Subcutaneous adipose tissue (tissue), 4 donors: ENCODE measurements around the gene GPR33. TPM values are rescaled to one million over a fixed set of nuclear protein-coding genes. Genes with fewer than 3 reads are reported as not detected.

Experiments
- CTCF ChIP-seq: fragments of 450-650 bp; IDR thresholded peaks from one replicate; pipeline ENCODE4 v1.5.1; 2016; ENCODE audit warnings: low read depth, mild to moderate bottlenecking, control low read depth, antibody characterized with exemption, moderate library complexity
- total RNA-seq, 4 donors: library from RNA; depleted of rRNA; stranded (reverse); fragments of >200 nt; gene quantifications; one replicate each; pipeline ENCODE4 v1.1.0, GENCODE V29; 2016

GPR33 gene
- total RNA-seq, 4 donors from 2014 or later: not detected

GRCh38 chr14:31510222-31510621 is 22.4 kb upstream of the GPR33 start:
- TF ChIP-seq CTCF: no peak

- no peak for TF ChIP-seq CTCF
Measured at GRCh38 chr14:31508135-31508534, 20.3 kb upstream of the GPR33 start.

- TF ChIP-seq CTCF: no peak
Measured at GRCh38 chr14:31505411-31505810, 17.6 kb upstream of the GPR33 start.

GRCh38 chr14:31501870-31502269 is 14.0 kb upstream of the GPR33 start:
- TF ChIP-seq CTCF: no peak

GRCh38 chr14:31492759-31493498 is 5.1 kb upstream of the GPR33 start:
- no peak for TF ChIP-seq CTCF

GRCh38 chr14:31489691-31490090 is 1.9 kb upstream of the GPR33 start:
- no peak for TF ChIP-seq CTCF

GRCh38 chr14:31486764-31487163 is 1.1 kb downstream of the GPR33 start:
- TF ChIP-seq CTCF: no peak
